ENCODE results near the gene MPDZ.

The MPDZ gene

GRCh38 chr9:13270734-13271133 lies 8.8 kb downstream of the MPDZ start:
- Histone ChIP-seq H3K9ac (no peak overlapping the region), H3K27me3 (ENCODE audit: insufficient read depth, low read depth) (no peaks in the 10 kb centered on the region), H3K4me2 (no peak overlapping the region), H3K79me2 (ENCODE audit: insufficient read depth, low read depth) (no peaks in the 10 kb centered on the region), H3K36me3 (ENCODE audit: insufficient read depth) (no peaks in the 10 kb centered on the region), H3K4me3 (IDR thresholded peaks at IDR 0.05; ENCODE audit: insufficient read depth, low read depth, low read length) (no peak overlapping the region), H4K20me1 (ENCODE audit: insufficient read depth) (no peaks in the 10 kb centered on the region), H3K4me1 (ENCODE audit: low read depth, poor library complexity, severe bottlenecking) (no peaks in the 10 kb centered on the region), H3K27ac (no peak overlapping the region), H2AFZ (ENCODE audit: low read depth) (no peak overlapping the region)
- no peak for TF ChIP-seq CTCF (conservative IDR thresholded peaks at IDR 0.05; ENCODE audit: low read depth, low read length)

- no peak overlapping the region for H3K27ac ChIP-seq
- no peak overlapping the region for H2AFZ ChIP-seq (ENCODE audit: low read depth)
- TF ChIP-seq CTCF (conservative IDR thresholded peaks at IDR 0.05; ENCODE audit: low read depth, low read length), result no peak
- H3K36me3 ChIP-seq (ENCODE audit: insufficient read depth), result no peaks in the 10 kb centered on the region
- H3K9ac ChIP-seq, result no peak overlapping the region
- no peaks in the 10 kb centered on the region for H3K4me1 ChIP-seq (ENCODE audit: low read depth, poor library complexity, severe bottlenecking)
- H3K4me2 ChIP-seq, result no peak overlapping the region
- no peak overlapping the region for H3K4me3 ChIP-seq (IDR thresholded peaks at IDR 0.05; ENCODE audit: insufficient read depth, low read depth, low read length)
- H3K79me2 ChIP-seq (ENCODE audit: insufficient read depth, low read depth), result no peaks in the 10 kb centered on the region
- no peaks in the 10 kb centered on the region for H4K20me1 ChIP-seq (ENCODE audit: insufficient read depth)
- H3K27me3 ChIP-seq (ENCODE audit: insufficient read depth, low read depth), result no peaks in the 10 kb centered on the region
Measured at GRCh38 chr9:13269589-13270452, 9.7 kb downstream of the MPDZ start.

DNA sequence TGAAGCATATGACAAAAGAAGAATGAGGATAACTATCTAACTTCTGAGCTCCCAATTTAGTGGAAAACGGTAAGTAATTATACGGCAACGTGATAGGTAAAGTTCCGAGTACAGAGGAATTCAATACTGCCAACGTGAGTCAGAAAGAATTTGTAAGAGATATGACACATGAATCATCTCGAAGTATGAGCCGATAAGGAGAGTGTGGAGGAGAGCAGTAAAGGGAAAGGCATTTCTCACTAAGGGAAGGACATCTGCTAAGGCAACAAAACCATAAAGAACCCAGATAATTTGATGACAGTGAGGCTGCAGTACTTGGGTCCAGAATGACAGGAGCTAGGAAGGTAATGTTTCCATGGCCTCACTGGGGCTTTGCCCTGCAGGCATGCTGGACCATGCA lies 11.0 kb downstream of the MPDZ start:
- H3K27me3 ChIP-seq (ENCODE audit: insufficient read depth, low read depth), result no peaks in the 10 kb centered on the region

GRCh38 chr9:13267743-13268142 lies 11.7 kb downstream of the MPDZ start:
- no peak for TF ChIP-seq CTCF (conservative IDR thresholded peaks at IDR 0.05; ENCODE audit: low read depth, low read length)
- Histone ChIP-seq H3K9ac (no peak overlapping the region), H3K36me3 (ENCODE audit: insufficient read depth) (no peaks in the 10 kb centered on the region), H3K4me3 (IDR thresholded peaks at IDR 0.05; ENCODE audit: insufficient read depth, low read depth, low read length) (no peak overlapping the region), H3K27ac (no peak overlapping the region), H4K20me1 (ENCODE audit: insufficient read depth) (no peaks in the 10 kb centered on the region), H3K4me1 (ENCODE audit: low read depth, poor library complexity, severe bottlenecking) (no peaks in the 10 kb centered on the region), H3K79me2 (ENCODE audit: insufficient read depth, low read depth) (no peaks in the 10 kb centered on the region), H3K4me2 (no peak overlapping the region), H3K27me3 (ENCODE audit: insufficient read depth, low read depth) (no peaks in the 10 kb centered on the region), H2AFZ (ENCODE audit: low read depth) (no peak overlapping the region)

More for the DNA sequence above, 11.0 kb downstream of the MPDZ start:
- Histone ChIP-seq H2AFZ (ENCODE audit: low read depth) (no peak overlapping the region), H3K4me1 (ENCODE audit: low read depth, poor library complexity, severe bottlenecking) (no peaks in the 10 kb centered on the region), H3K79me2 (ENCODE audit: insufficient read depth, low read depth) (no peaks in the 10 kb centered on the region), H4K20me1 (ENCODE audit: insufficient read depth) (no peaks in the 10 kb centered on the region), H3K36me3 (ENCODE audit: insufficient read depth) (no peaks in the 10 kb centered on the region), H3K4me3 (IDR thresholded peaks at IDR 0.05; ENCODE audit: insufficient read depth, low read depth, low read length) (no peak overlapping the region), H3K27ac (no peak overlapping the region), H3K9ac (no peak overlapping the region), H3K4me2 (no peak overlapping the region)
- no peak for TF ChIP-seq CTCF (conservative IDR thresholded peaks at IDR 0.05; ENCODE audit: low read depth, low read length)
